A549 (cell line): ENCODE data around the gene SPATA6L.

ENCODE experiments used
- CEBPB ChIP-seq, 2 experiments: fragments of >200 bp in 1 of 2; sonication (Bioruptor Twin) in 1 of 2; formaldehyde crosslinking in 1 of 2; IDR thresholded peaks; 2 replicates each; pipeline ENCODE4 v1.6.1; 2012 to 2016
- ELK1 ChIP-seq: fragments of 150-350 bp; IDR thresholded peaks from 2 replicates; pipeline ENCODE4 v1.6.1; 2014; ENCODE audit warnings: low read depth, mild to moderate bottlenecking, low read length
- HEYL ChIP-seq: fragments of 250-450 bp; sonication (Bioruptor Pico); IDR thresholded peaks from 2 replicates; pipeline ENCODE4 v1.8.0; 2021; ENCODE audit warnings: mild to moderate bottlenecking, moderate library complexity
- JUN ChIP-seq, 2 experiments: fragments of >200 bp; sonication (Bioruptor Twin); formaldehyde crosslinking; IDR thresholded peaks; 2 replicates in 1 of 2; 3 replicates in 1 of 2; pipeline ENCODE4 v1.6.1; 2016 to 2017
- KDM1A ChIP-seq: fragments of 200-600 bp; sonication (generic); IDR thresholded peaks from 2 replicates; pipeline ENCODE4 v1.6.1; 2016; ENCODE audit warnings: low read depth, mild to moderate bottlenecking
- KDM5A ChIP-seq: fragments of 200-600 bp; sonication (generic); IDR thresholded peaks from 2 replicates; pipeline ENCODE4 v1.6.1; 2016; ENCODE audit warnings: antibody characterized with exemption, mild to moderate bottlenecking
- PBX3 ChIP-seq: IDR thresholded peaks from 2 replicates; pipeline ENCODE4 v1.6.1; 2012
- POLR2A ChIP-seq: IDR thresholded peaks from 2 replicates; pipeline ENCODE4 v1.6.1; 2012; ENCODE audit warnings: mild to moderate bottlenecking, low read length
- RAD21 ChIP-seq, 2 experiments: fragments of >200 bp in 1 of 2; sonication (Bioruptor Twin) in 1 of 2; formaldehyde crosslinking in 1 of 2; IDR thresholded peaks in 1 of 2; conservative IDR thresholded peaks in 1 of 2; 2 replicates in 1 of 2; 3 replicates in 1 of 2; pipeline ENCODE4 v1.6.1; 2012 to 2018; ENCODE audit warnings: inconsistent platforms in 1 of 2
- RFX5 ChIP-seq: fragments of 450-650 bp; IDR thresholded peaks from 2 replicates; pipeline ENCODE4 v1.7.1; 2014; ENCODE audit warnings: antibody characterized with exemption, mild to moderate bottlenecking, moderate library complexity
- TF ChIP-seq, protein P1 (sequence below): fragments of >200 bp; sonication (Bioruptor Twin); formaldehyde crosslinking; IDR thresholded peaks from 3 replicates; pipeline ENCODE4 v1.5.1; 2016

DNA sequence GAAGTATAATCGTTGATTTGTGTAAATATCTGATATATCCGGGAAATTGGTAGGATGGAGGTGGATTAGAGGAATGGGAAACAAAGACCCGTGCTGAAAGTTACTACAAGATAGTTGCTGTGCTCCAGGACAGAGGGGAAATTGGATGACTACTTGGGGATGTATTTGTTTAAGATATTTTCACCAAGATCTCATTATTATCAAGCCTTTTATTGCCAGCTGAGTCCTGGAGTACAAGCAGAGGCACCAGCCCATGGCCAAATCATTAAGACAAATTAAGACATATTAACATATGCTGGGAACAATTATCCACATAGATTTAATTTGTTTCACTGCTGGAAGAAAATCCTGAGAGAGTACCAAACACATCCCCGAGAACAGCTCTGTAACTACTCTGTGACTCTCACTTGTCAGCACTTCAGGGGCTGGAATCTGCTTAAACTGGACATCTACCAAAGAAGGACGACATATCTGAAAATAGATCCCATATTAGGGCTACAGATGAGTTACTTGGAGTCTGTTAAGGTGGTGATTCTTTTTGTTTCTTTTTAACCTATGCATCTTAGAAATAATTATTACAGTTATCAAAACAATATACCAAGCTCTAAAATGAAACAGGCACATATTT, 107.8 kb downstream of the SPATA6L start:
- TF ChIP-seq RAD21 (conservative IDR thresholded peaks at IDR 0.05 in 1 of 2, IDR thresholded peaks at IDR 0.05 in 1 of 2) (no peak), ELK1 (no peak), PBX3 (no peak), POLR2A (no peak), KDM1A (no peak), HEYL (no peak), JUN (IDR thresholded peaks at IDR 0.05) (no peak), RFX5 (no peak), CEBPB (IDR thresholded peaks at IDR 0.05) (no peak), KDM5A (no peak)
- TF ChIP-seq, protein P1, sequence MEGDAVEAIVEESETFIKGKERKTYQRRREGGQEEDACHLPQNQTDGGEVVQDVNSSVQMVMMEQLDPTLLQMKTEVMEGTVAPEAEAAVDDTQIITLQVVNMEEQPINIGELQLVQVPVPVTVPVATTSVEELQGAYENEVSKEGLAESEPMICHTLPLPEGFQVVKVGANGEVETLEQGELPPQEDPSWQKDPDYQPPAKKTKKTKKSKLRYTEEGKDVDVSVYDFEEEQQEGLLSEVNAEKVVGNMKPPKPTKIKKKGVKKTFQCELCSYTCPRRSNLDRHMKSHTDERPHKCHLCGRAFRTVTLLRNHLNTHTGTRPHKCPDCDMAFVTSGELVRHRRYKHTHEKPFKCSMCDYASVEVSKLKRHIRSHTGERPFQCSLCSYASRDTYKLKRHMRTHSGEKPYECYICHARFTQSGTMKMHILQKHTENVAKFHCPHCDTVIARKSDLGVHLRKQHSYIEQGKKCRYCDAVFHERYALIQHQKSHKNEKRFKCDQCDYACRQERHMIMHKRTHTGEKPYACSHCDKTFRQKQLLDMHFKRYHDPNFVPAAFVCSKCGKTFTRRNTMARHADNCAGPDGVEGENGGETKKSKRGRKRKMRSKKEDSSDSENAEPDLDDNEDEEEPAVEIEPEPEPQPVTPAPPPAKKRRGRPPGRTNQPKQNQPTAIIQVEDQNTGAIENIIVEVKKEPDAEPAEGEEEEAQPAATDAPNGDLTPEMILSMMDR: no peak
